Neutrophil (primary cell): ENCODE measurements around the gene DFFA.
A peak's percentile ranks its signal among the peaks of the same experiment; 100 is the strongest.

ENCODE experiments used
- H3K27ac ChIP-seq: fragments of 200-600 bp; sonication (generic); 2 replicates; pipeline ENCODE4 v1.5.1; 2016; ENCODE audit warnings: mild to moderate bottlenecking, moderate library complexity
- H3K27me3 ChIP-seq: fragments of 200-600 bp; sonication (generic); 2 replicates; pipeline ENCODE4 v1.6.0; 2016; ENCODE audit warnings: mild to moderate bottlenecking
- H3K36me3 ChIP-seq: fragments of 200-600 bp; sonication (generic); 2 replicates; pipeline ENCODE4 v1.5.1; 2017
- H3K4me1 ChIP-seq, 2 experiments: fragments of 200-600 bp in 1 of 2; sonication (generic) in 1 of 2; 1 replicate in 1 of 2; 2 replicates in 1 of 2; pipeline versions ENCODE4 v1.5.1 to v1.6.1; 2013 to 2016; ENCODE audit warnings: low read depth in 1 of 2, low read length in 1 of 2, mild to moderate bottlenecking in 1 of 2, moderate library complexity in 1 of 2; ENCODE audit not compliant: control insufficient read depth in 1 of 2, insufficient read depth in 1 of 2
- H3K4me3 ChIP-seq, 2 experiments: fragments of 200-600 bp in 1 of 2; sonication (generic) in 1 of 2; 1 replicate in 1 of 2; 2 replicates in 1 of 2; pipeline ENCODE4 v1.5.1; 2013 to 2016; ENCODE audit warnings: low read depth in 1 of 2, low read length in 1 of 2, mild to moderate bottlenecking in 1 of 2, moderate library complexity in 1 of 2
- H3K9me3 ChIP-seq: fragments of 200-600 bp; sonication (generic); 2 replicates; pipeline ENCODE4 v1.5.1; 2016
- CTCF ChIP-seq: fragments of 200-600 bp; sonication (generic); IDR thresholded peaks from 2 replicates; pipeline ENCODE4 v1.5.1; 2016; ENCODE audit warnings: antibody characterized with exemption

Gene DFFA

GRCh38 chr1:10497109-10497508, 24.8 kb upstream of the DFFA start:
- Histone ChIP-seq H3K27me3 (no peaks in the 10 kb centered on the region), H3K4me3 (no peak overlapping the region), H3K27ac (no peak overlapping the region), H3K36me3 (no peaks in the 10 kb centered on the region), H3K4me1 (peaks cover 10 to 22% of the 10 kb centered on the region in 2 experiments), H3K9me3 (no peaks in the 10 kb centered on the region)
- no peak for TF ChIP-seq CTCF

GRCh38 chr1:10495952-10496351, 23.6 kb upstream of the DFFA start:
- peaks cover 4 to 17% of the 10 kb centered on the region in 2 experiments for H3K4me1 ChIP-seq
- TF ChIP-seq CTCF = no peak
- no peaks in the 10 kb centered on the region for H3K27me3 ChIP-seq
- H3K9me3 ChIP-seq = no peaks in the 10 kb centered on the region
- no peaks in the 10 kb centered on the region for H3K36me3 ChIP-seq
- H3K27ac ChIP-seq = no peak overlapping the region
- H3K4me3 ChIP-seq = no peak overlapping the region

GRCh38 chr1:10495475-10495817, 23.1 kb upstream of the DFFA start:
- Histone ChIP-seq H3K9me3 (no peaks in the 10 kb centered on the region), H3K27ac (peak overlapping the region; percentile 27), H3K4me3 (no peak overlapping the region), H3K4me1 (peaks cover 4 to 13% of the 10 kb centered on the region in 2 experiments), H3K36me3 (no peaks in the 10 kb centered on the region), H3K27me3 (no peaks in the 10 kb centered on the region)
- no peak for TF ChIP-seq CTCF

- Histone ChIP-seq H3K36me3 (no peaks in the 10 kb centered on the region), H3K27ac (peak overlapping the region; percentile 27), H3K4me3 (peak overlapping the region in 1 of 2 experiments; percentile 9), H3K4me1 (peaks cover 4 to 12% of the 10 kb centered on the region in 2 experiments), H3K27me3 (no peaks in the 10 kb centered on the region), H3K9me3 (no peaks in the 10 kb centered on the region)
- TF ChIP-seq CTCF = peak; percentile 87
Observed at GRCh38 chr1:10494754-10495474, 22.6 kb upstream of the DFFA start.

GRCh38 chr1:10494418-10494753, 22.1 kb upstream of the DFFA start:
- Histone ChIP-seq H3K4me1 (peaks cover 4 to 12% of the 10 kb centered on the region in 2 experiments), H3K27ac (no peak overlapping the region), H3K9me3 (no peaks in the 10 kb centered on the region), H3K27me3 (no peaks in the 10 kb centered on the region), H3K36me3 (no peaks in the 10 kb centered on the region), H3K4me3 (no peak overlapping the region)
- TF ChIP-seq CTCF = no peak
